H1 (cell line): ENCODE results near the gene EXD3.

Experiments
- POLR2A ChIP-seq, 2 experiments: IDR thresholded peaks; 1 replicate in 1 of 2; 2 replicates in 1 of 2; pipeline ENCODE4 v1.6.1; 2011; ENCODE audit warnings: low read depth in 2 of 2, low read length in 2 of 2, mild to moderate bottlenecking in 2 of 2; ENCODE audit errors: control extremely low read depth in 1 of 2
- POLR2AphosphoS5 ChIP-seq: IDR thresholded peaks from 2 replicates; pipeline ENCODE4 v1.6.1; 2011; ENCODE audit warnings: low read depth, low read length
- SIN3A ChIP-seq, 2 experiments: IDR thresholded peaks in 1 of 2; conservative IDR thresholded peaks in 1 of 2; 2 replicates each; pipeline ENCODE4 v1.6.1; 2011 to 2012; ENCODE audit warnings: low read length in 2 of 2, improper control_type of control experiment in 1 of 2, low read depth in 1 of 2, mild to moderate bottlenecking in 1 of 2
- TF ChIP-seq, protein P1 (sequence below), 3 experiments: IDR thresholded peaks; 1 replicate in 2 of 3; 2 replicates in 1 of 3; pipeline versions ENCODE4 v1.5.1 to v1.6.1; 2011; ENCODE audit warnings: low read length in 3 of 3, mild to moderate bottlenecking in 3 of 3, inconsistent platforms in 2 of 3, low read depth in 1 of 3, moderate library complexity in 1 of 3; ENCODE audit not compliant: insufficient read depth in 1 of 3; ENCODE audit errors: control extremely low read depth in 1 of 3

- no peak for TF ChIP-seq POLR2A (IDR thresholded peaks at IDR 0.05; ENCODE audit: control extremely low read depth in 1 of 2, low read depth in 2 of 2, low read length in 2 of 2)
- TF ChIP-seq POLR2AphosphoS5, result no peak
- no peak for TF ChIP-seq SIN3A (conservative IDR thresholded peaks at IDR 0.05 in 1 of 2, IDR thresholded peaks at IDR 0.05 in 1 of 2; ENCODE audit: low read depth in 1 of 2, low read length in 2 of 2)
- TF ChIP-seq, protein P1, sequence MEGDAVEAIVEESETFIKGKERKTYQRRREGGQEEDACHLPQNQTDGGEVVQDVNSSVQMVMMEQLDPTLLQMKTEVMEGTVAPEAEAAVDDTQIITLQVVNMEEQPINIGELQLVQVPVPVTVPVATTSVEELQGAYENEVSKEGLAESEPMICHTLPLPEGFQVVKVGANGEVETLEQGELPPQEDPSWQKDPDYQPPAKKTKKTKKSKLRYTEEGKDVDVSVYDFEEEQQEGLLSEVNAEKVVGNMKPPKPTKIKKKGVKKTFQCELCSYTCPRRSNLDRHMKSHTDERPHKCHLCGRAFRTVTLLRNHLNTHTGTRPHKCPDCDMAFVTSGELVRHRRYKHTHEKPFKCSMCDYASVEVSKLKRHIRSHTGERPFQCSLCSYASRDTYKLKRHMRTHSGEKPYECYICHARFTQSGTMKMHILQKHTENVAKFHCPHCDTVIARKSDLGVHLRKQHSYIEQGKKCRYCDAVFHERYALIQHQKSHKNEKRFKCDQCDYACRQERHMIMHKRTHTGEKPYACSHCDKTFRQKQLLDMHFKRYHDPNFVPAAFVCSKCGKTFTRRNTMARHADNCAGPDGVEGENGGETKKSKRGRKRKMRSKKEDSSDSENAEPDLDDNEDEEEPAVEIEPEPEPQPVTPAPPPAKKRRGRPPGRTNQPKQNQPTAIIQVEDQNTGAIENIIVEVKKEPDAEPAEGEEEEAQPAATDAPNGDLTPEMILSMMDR (IDR thresholded peaks at IDR 0.05; ENCODE audit: control extremely low read depth in 1 of 3, insufficient read depth in 1 of 3, low read depth in 1 of 3, low read length in 3 of 3), result no peak
These were observed 33.3 kb upstream of the EXD3 start for GRCh38 chr9:137456061-137456863.
